Tongue (tissue), 2 donors: ENCODE measurements around the gene CLPSL1. TPM values are rescaled to one million over a fixed set of nuclear protein-coding genes. Genes with fewer than 3 reads are reported as not detected.

Source experiments
- DNase-seq: peaks from one replicate; pipeline ENCODE4 v3.0.0-alpha.2; 2015
- total RNA-seq: library from RNA; depleted of rRNA; stranded (reverse); fragments of >200 nt; gene quantifications from one replicate; pipeline ENCODE4 v1.2.3, GENCODE V29; 2014

CLPSL1 gene
- total RNA-seq, 1 donor from 2014 or later, result not detected

- DNase-seq, result no peak
Observed at GRCh38 chr6:35759426-35759825, 21.4 kb upstream of the CLPSL1 start.

- no peak for DNase-seq
Observed at GRCh38 chr6:35765739-35766138, 15.1 kb upstream of the CLPSL1 start.

GRCh38 chr6:35769211-35769610 is 11.6 kb upstream of the CLPSL1 start:
- DNase-seq, result no peak

- DNase-seq, result no peak
Observed at GRCh38 chr6:35771343-35771627, 9.5 kb upstream of the CLPSL1 start.

- DNase-seq, result no peak
Observed at GRCh38 chr6:35774116-35774794, 6.6 kb upstream of the CLPSL1 start.

- no peak for DNase-seq
Observed at GRCh38 chr6:35775031-35775430, 5.8 kb upstream of the CLPSL1 start.

- peak; percentile 11 for DNase-seq
Observed at GRCh38 chr6:35776364-35777215, 4.2 kb upstream of the CLPSL1 start, which contains the start of gene CLPSL2. Gene CLPSL2, plus strand, starts transcription at chr6:35776598. Its CDS starts 21 bp downstream, at chr6:35776619.

GRCh38 chr6:35777356-35778102 is 3.3 kb upstream of the CLPSL1 start:
- no peak for DNase-seq

GRCh38 chr6:35778437-35778836 is 2.4 kb upstream of the CLPSL1 start:
- DNase-seq, result no peak

- no peak for DNase-seq
Observed at GRCh38 chr6:35781290-35781689, 471 bp downstream of the CLPSL1 start.

GRCh38 chr6:35782424-35782823 is 1.6 kb downstream of the CLPSL1 start:
- DNase-seq, result no peak

GRCh38 chr6:35784200-35784599 is 3.4 kb downstream of the CLPSL1 start:
- DNase-seq, result no peak

GRCh38 chr6:35786272-35786671 is 5.5 kb downstream of the CLPSL1 start:
- no peak for DNase-seq

- no peak for DNase-seq
Observed at GRCh38 chr6:35786810-35787209, 6.0 kb downstream of the CLPSL1 start.

- DNase-seq, result no peak
Observed at GRCh38 chr6:35787266-35788218, 6.7 kb downstream of the CLPSL1 start.

- DNase-seq, result no peak
Observed at GRCh38 chr6:35788423-35788982, 7.7 kb downstream of the CLPSL1 start.

GRCh38 chr6:35790683-35791082 is 9.9 kb downstream of the CLPSL1 start:
- no peak for DNase-seq

GRCh38 chr6:35794536-35795452 is 14.0 kb downstream of the CLPSL1 start:
- DNase-seq, result no peak

- no peak for DNase-seq
Observed at GRCh38 chr6:35795453-35796071, 14.7 kb downstream of the CLPSL1 start.

- no peak for DNase-seq
Observed at GRCh38 chr6:35796236-35796635, 15.4 kb downstream of the CLPSL1 start.
